PC-9 (cell line): Measurements from ENCODE around the gene IMPG2.

Source experiments
- CTCF ChIP-seq: fragments of 200-600 bp; sonication (generic); conservative IDR thresholded peaks from 2 replicates; pipeline ENCODE4 v1.6.1; 2017; ENCODE audit warnings: mixed run types, antibody characterized with exemption, mild to moderate bottlenecking, moderate library complexity
- EZH2 ChIP-seq: fragments of 200-600 bp; sonication (generic); IDR thresholded peaks from 2 replicates; pipeline ENCODE4 v1.8.0; 2017; ENCODE audit warnings: antibody characterized with exemption, low read depth

- TF ChIP-seq CTCF (no peak), EZH2 (no peak)
Observed at GRCh38 chr3:101230618-101231017, 89.8 kb downstream of the IMPG2 start.
